ENCODE measurements around the gene AP2B1.

DNA sequence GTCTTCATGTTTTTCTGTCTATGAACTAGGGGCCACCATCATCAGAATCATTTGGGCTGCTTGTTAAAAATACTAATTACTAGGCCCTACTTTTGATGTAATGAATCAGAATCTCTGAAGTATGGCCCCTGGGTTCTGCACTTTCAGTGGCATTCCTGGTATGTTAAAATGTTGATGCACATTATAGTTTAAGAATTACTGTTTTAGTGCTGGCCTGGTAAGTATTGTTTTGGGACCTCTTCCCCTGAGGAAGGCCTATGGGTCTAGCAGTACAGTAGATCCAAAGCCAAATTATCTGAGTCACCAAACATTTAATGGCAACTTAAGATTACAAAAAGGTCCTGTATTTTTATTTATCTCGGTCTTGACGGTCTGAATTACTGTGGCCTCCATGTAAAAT lies 58.8 kb downstream of the AP2B1 start:
- TF ChIP-seq POLR2A (IDR thresholded peaks at IDR 0.05): no peak
- TF ChIP-seq, protein P1, sequence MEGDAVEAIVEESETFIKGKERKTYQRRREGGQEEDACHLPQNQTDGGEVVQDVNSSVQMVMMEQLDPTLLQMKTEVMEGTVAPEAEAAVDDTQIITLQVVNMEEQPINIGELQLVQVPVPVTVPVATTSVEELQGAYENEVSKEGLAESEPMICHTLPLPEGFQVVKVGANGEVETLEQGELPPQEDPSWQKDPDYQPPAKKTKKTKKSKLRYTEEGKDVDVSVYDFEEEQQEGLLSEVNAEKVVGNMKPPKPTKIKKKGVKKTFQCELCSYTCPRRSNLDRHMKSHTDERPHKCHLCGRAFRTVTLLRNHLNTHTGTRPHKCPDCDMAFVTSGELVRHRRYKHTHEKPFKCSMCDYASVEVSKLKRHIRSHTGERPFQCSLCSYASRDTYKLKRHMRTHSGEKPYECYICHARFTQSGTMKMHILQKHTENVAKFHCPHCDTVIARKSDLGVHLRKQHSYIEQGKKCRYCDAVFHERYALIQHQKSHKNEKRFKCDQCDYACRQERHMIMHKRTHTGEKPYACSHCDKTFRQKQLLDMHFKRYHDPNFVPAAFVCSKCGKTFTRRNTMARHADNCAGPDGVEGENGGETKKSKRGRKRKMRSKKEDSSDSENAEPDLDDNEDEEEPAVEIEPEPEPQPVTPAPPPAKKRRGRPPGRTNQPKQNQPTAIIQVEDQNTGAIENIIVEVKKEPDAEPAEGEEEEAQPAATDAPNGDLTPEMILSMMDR (IDR thresholded peaks at IDR 0.05): no peak

All from sigmoid colon (tissue), 3 donors.